ENCODE data around the gene RPS17. TPM values are rescaled to one million over a fixed set of nuclear protein-coding genes. Genes with fewer than 3 reads are reported as not detected.

Gene RPS17
- total RNA-seq, 1 experiment from 2014 or later, result 2,241 TPM

DNA sequence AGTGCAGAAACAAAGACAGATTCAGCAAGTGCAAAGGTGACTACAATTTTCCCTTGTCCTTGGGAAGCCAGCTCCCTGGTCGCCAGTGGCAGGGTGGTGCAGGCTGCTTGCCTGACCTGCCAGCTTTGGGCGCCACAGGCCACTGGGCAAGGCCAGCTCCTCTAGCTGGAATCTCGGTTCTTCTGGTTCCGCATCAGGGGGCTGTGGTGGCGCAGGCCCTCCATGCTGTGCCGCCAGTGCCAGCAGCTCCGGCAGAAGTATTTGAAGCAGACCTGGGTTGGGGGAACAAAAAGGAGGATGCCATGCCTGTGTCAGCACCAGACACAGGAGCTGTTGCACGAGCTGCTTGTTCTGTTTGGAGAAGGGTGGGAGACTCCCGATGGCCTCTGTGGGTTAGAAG is 4.2 kb upstream of the RPS17 start:
- peaks cover 17% of the 10 kb centered on the region for H3K4me1 Mint-ChIP-seq
- H3K27ac Mint-ChIP-seq, result no peak overlapping the region
- DNase-seq (ENCODE audit: low spot score) (no peak), ATAC-seq (no peak)
- 0 out of 2 replicates have a peak, but pooled peaks cover 4% of the 10 kb centered on the region for H3K27me3 Mint-ChIP-seq (ENCODE audit: low read depth)
- H3K36me3 Mint-ChIP-seq, result peaks cover 6% of the 10 kb centered on the region
- ChIA-PET CTCF (interaction anchor here (0.7 to 2.2 kb wide), 3 partner anchors 14 to 436 kb away, joined by 3 to 8 read pairs (median 5); no protein-coding TSS in a partner anchor), POLR2A (no interaction called here)
- H3K4me3 Mint-ChIP-seq, result no peak overlapping the region
- TF ChIP-seq, protein P1, sequence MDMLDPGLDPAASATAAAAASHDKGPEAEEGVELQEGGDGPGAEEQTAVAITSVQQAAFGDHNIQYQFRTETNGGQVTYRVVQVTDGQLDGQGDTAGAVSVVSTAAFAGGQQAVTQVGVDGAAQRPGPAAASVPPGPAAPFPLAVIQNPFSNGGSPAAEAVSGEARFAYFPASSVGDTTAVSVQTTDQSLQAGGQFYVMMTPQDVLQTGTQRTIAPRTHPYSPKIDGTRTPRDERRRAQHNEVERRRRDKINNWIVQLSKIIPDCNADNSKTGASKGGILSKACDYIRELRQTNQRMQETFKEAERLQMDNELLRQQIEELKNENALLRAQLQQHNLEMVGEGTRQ (CRISPR knock-in tag; IDR thresholded peaks at IDR 0.05), result no peak
- TF ChIP-seq ZNF671 (CRISPR knock-in tag; IDR thresholded peaks at IDR 0.05) (no peak), TEAD1 (CRISPR knock-in tag; IDR thresholded peaks at IDR 0.05) (no peak), SP1 (CRISPR knock-in tag; conservative IDR thresholded peaks at IDR 0.05) (no peak), ZBTB21 (CRISPR knock-in tag; IDR thresholded peaks at IDR 0.05; ENCODE audit: borderline replicate concordance) (no peak), EMX1 (CRISPR knock-in tag; IDR thresholded peaks at IDR 0.05) (no peak), ESRRA (CRISPR knock-in tag; IDR thresholded peaks at IDR 0.05; ENCODE audit: borderline replicate concordance) (no peak), GRHL2 (CRISPR knock-in tag; IDR thresholded peaks at IDR 0.05; ENCODE audit: insufficient replicate concordance, severe bottlenecking) (no peak), TEAD4 (CRISPR knock-in tag; IDR thresholded peaks at IDR 0.05) (no peak), NR2C2 (CRISPR knock-in tag; IDR thresholded peaks at IDR 0.05) (no peak), CREB1 (CRISPR knock-in tag; IDR thresholded peaks at IDR 0.05) (no peak)
- TF ChIP-seq, protein P2, sequence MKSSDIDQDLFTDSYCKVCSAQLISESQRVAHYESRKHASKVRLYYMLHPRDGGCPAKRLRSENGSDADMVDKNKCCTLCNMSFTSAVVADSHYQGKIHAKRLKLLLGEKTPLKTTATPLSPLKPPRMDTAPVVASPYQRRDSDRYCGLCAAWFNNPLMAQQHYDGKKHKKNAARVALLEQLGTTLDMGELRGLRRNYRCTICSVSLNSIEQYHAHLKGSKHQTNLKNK (CRISPR knock-in tag; IDR thresholded peaks at IDR 0.05), result no peak
- TF ChIP-seq, protein P3, sequence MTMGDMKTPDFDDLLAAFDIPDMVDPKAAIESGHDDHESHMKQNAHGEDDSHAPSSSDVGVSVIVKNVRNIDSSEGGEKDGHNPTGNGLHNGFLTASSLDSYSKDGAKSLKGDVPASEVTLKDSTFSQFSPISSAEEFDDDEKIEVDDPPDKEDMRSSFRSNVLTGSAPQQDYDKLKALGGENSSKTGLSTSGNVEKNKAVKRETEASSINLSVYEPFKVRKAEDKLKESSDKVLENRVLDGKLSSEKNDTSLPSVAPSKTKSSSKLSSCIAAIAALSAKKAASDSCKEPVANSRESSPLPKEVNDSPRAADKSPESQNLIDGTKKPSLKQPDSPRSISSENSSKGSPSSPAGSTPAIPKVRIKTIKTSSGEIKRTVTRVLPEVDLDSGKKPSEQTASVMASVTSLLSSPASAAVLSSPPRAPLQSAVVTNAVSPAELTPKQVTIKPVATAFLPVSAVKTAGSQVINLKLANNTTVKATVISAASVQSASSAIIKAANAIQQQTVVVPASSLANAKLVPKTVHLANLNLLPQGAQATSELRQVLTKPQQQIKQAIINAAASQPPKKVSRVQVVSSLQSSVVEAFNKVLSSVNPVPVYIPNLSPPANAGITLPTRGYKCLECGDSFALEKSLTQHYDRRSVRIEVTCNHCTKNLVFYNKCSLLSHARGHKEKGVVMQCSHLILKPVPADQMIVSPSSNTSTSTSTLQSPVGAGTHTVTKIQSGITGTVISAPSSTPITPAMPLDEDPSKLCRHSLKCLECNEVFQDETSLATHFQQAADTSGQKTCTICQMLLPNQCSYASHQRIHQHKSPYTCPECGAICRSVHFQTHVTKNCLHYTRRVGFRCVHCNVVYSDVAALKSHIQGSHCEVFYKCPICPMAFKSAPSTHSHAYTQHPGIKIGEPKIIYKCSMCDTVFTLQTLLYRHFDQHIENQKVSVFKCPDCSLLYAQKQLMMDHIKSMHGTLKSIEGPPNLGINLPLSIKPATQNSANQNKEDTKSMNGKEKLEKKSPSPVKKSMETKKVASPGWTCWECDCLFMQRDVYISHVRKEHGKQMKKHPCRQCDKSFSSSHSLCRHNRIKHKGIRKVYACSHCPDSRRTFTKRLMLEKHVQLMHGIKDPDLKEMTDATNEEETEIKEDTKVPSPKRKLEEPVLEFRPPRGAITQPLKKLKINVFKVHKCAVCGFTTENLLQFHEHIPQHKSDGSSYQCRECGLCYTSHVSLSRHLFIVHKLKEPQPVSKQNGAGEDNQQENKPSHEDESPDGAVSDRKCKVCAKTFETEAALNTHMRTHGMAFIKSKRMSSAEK (CRISPR knock-in tag; IDR thresholded peaks at IDR 0.05; ENCODE audit: borderline replicate concordance), result no peak
- TF ChIP-seq, protein P4, sequence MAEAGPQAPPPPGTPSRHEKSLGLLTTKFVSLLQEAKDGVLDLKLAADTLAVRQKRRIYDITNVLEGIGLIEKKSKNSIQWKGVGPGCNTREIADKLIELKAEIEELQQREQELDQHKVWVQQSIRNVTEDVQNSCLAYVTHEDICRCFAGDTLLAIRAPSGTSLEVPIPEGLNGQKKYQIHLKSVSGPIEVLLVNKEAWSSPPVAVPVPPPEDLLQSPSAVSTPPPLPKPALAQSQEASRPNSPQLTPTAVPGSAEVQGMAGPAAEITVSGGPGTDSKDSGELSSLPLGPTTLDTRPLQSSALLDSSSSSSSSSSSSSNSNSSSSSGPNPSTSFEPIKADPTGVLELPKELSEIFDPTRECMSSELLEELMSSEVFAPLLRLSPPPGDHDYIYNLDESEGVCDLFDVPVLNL (CRISPR knock-in tag; IDR thresholded peaks at IDR 0.05; ENCODE audit: borderline replicate concordance, low read depth), result no peak
- TF ChIP-seq, protein P5, sequence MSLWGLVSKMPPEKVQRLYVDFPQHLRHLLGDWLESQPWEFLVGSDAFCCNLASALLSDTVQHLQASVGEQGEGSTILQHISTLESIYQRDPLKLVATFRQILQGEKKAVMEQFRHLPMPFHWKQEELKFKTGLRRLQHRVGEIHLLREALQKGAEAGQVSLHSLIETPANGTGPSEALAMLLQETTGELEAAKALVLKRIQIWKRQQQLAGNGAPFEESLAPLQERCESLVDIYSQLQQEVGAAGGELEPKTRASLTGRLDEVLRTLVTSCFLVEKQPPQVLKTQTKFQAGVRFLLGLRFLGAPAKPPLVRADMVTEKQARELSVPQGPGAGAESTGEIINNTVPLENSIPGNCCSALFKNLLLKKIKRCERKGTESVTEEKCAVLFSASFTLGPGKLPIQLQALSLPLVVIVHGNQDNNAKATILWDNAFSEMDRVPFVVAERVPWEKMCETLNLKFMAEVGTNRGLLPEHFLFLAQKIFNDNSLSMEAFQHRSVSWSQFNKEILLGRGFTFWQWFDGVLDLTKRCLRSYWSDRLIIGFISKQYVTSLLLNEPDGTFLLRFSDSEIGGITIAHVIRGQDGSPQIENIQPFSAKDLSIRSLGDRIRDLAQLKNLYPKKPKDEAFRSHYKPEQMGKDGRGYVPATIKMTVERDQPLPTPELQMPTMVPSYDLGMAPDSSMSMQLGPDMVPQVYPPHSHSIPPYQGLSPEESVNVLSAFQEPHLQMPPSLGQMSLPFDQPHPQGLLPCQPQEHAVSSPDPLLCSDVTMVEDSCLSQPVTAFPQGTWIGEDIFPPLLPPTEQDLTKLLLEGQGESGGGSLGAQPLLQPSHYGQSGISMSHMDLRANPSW (CRISPR knock-in tag; conservative IDR thresholded peaks at IDR 0.05; ENCODE audit: low read depth), result no peak
- H3K9me3 Mint-ChIP-seq, result no peaks in the 10 kb centered on the region

DNA sequence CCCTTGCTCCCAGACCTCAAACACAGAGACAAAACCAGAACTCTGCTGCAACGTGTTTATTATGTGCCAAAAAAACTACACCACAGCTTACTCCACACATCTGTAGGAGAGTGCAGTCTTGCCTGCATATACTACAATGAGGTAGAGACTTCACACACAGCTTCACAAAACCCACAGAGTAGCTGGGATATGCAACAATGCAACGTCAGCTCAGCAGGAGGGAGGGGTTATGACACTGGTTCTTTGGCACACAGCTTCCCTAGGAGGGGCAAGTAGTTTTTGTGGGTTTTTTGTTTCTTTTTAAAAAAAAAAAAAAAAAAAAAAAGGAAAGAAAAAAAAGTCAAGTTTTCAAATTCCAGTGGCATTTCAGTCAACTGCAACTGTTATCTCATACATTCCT is 2.9 kb upstream of the RPS17 start:
- ChIA-PET CTCF (interaction anchor here (0.7 to 4.8 kb wide), 5 partner anchors 12 to 104 kb away, joined by 3 to 83 read pairs (median 5); partner anchors contain the start of gene CPEB1), POLR2A (interaction anchor here (0.6 to 1.1 kb wide), 2 partner anchors 167 to 1069 kb away, joined by 3 read pairs; no protein-coding TSS in a partner anchor)
- ATAC-seq (no peak), DNase-seq (ENCODE audit: low spot score) (no peak)
- peaks cover 19% of the 10 kb centered on the region for H3K36me3 Mint-ChIP-seq
- H3K27me3 Mint-ChIP-seq (ENCODE audit: low read depth), result 0 out of 2 replicates have a peak, but pooled peaks cover 4% of the 10 kb centered on the region
- peaks cover 25% of the 10 kb centered on the region for H3K4me1 Mint-ChIP-seq
- H3K4me3 Mint-ChIP-seq, result no peak overlapping the region
- H3K9me3 Mint-ChIP-seq, result no peaks in the 10 kb centered on the region
- H3K27ac Mint-ChIP-seq, result no peak overlapping the region
- TF ChIP-seq, protein P6, sequence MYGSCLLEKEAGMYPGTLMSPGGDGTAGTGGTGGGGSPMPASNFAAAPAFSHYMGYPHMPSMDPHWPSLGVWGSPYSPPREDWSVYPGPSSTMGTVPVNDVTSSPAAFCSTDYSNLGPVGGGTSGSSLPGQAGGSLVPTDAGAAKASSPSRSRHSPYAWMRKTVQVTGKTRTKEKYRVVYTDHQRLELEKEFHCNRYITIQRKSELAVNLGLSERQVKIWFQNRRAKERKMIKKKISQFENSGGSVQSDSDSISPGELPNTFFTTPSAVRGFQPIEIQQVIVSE (CRISPR knock-in tag; IDR thresholded peaks at IDR 0.05; ENCODE audit: borderline replicate concordance), result no peak
- TF ChIP-seq FOXJ3 (CRISPR knock-in tag; IDR thresholded peaks at IDR 0.05; ENCODE audit: borderline replicate concordance), result no peak
- TF ChIP-seq, protein P7, sequence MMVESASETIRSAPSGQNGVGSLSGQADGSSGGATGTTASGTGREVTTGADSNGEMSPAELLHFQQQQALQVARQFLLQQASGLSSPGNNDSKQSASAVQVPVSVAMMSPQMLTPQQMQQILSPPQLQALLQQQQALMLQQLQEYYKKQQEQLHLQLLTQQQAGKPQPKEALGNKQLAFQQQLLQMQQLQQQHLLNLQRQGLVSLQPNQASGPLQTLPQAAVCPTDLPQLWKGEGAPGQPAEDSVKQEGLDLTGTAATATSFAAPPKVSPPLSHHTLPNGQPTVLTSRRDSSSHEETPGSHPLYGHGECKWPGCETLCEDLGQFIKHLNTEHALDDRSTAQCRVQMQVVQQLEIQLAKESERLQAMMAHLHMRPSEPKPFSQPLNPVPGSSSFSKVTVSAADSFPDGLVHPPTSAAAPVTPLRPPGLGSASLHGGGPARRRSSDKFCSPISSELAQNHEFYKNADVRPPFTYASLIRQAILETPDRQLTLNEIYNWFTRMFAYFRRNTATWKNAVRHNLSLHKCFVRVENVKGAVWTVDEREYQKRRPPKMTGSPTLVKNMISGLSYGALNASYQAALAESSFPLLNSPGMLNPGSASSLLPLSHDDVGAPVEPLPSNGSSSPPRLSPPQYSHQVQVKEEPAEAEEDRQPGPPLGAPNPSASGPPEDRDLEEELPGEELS (CRISPR knock-in tag; IDR thresholded peaks at IDR 0.05), result no peak
- TF ChIP-seq MXD4 (CRISPR knock-in tag; IDR thresholded peaks at IDR 0.05; ENCODE audit: borderline replicate concordance), result no peak
- no peak for TF ChIP-seq GRHL2 (CRISPR knock-in tag; IDR thresholded peaks at IDR 0.05; ENCODE audit: insufficient replicate concordance, severe bottlenecking)
- TF ChIP-seq KAT7 (CRISPR knock-in tag; IDR thresholded peaks at IDR 0.05; ENCODE audit: borderline replicate concordance), result no peak

All from WTC11 (cell line).